ENCODE data around the gene TNPO3.
"Not testable (repeated sequence)": the region's sequence is repeated elsewhere in the genome, so short reads cannot be mapped to it uniquely, and the experiment has no call there.

TNPO3 gene

DNA sequence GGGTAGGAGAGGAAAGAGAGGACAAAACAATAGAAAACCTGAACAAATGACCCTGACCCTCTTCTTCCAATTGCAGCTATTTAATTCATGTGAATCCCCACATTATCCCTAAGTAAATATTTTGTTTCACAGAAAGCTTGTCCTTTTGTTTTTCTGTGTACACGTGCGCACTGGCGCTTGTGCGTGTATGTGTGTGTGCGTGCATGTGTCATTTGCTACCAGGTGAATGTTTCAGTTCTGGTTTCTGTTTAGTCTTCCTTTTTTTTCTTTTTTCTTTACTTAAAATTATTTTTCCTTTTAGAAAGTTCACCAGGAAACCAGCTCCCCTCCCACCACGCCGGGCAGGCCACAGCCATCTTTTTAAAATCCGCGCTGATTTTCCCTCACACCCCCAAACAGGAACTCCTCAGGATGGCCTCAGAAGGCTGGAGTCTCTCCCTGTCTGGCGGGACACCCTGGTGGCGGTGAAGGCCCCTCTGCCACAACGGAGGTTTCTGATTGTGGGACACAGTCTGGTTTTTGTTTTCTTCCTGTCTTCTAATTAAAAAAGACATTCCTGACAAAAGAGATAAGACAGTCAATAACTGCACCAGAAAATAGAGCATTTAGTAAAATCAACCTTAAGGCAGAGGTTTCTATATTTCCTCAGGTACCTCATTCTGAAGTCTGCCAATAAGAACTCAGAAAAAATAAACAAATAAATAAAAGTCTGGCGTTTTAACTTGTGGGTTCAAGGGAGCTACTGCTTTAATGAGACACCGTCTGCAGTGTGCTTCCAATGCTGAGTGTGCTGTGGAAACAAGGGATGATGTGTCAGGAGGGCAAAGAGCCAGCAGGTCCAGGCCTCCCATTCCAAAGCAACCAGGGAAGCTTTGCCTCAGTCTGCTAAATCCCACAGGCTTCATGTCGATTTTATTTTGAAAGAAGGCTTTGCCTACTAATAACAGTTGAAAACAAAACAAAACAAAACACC, 99.8 kb downstream of the TNPO3 start:
- FAIRE-seq: no peak

DNA sequence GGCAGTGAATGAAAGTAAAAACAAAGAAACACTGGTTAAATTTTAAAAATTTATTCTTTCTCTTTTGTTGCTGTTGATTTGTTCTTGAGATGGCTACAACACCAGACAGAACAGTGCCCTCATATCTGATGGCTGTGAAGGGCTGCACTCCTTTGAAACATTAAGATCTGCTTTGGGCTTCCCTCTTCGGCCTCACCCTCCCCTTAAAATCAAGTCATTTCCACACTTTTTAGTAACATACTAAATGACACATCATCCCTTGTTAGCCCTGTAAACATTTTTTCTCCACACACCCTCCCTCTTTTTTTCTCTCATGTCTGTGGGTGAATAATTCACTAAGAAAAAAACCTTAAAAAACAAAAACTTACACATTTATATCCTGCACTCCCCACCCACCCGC, 100.8 kb downstream of the TNPO3 start:
- FAIRE-seq: no peak

DNA sequence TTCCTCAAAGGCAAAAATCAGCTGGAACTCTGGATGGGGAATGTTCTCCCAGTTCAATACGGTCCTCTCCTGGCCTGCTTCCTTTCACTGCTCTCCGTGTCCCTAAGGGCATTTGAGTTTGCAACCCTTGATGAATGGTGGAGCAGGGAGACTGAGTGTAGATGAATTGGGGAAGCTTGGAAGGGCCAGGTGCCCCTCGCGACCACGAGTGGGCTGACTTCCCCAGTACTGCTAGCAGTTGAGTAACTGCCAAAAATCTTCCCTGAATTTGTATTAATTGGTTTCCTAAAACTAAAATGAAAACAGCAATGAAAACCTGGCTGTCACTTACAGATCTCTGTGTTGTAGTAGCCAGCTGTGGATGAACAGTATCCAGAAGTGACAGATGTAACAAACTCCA, 103.6 kb downstream of the TNPO3 start:
- no peak for FAIRE-seq

DNA sequence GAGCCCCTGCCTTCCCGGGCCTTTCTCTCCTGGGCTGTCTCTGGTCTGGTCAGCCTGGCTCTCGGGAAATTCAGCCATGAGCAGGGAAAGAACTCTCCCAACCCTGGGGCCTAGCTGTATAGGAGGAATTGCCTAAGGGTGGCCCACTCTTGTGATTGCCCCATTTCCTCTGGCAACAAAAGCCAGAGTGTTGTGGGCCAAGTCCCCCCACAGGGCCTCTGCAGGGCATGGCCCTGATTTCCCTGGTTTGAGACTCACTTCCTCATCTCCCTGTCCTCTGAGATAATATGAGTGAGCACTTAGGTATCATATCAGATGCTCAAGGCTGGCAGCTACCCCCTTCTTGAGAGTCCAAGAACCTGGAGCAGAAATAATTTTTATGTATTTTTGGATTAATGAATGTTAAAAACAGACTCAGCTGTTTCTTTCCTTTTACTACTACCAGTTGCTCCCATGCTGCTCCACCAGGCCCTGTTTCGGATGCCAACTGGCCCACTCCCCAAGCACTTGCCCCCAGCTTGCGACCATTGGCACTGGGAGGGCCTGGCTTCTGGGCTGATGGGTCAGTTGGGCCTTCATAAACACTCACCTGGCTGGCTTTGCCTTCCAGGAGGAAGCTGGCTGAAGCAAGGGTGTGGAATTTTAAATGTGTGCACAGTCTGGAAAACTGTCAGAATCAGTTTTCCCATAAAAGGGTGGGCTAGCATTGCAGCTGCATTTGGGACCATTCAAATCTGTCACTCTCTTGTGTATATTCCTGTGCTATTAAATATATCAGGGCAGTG, 105.7 kb downstream of the TNPO3 start:
- FAIRE-seq: no peak

DNA sequence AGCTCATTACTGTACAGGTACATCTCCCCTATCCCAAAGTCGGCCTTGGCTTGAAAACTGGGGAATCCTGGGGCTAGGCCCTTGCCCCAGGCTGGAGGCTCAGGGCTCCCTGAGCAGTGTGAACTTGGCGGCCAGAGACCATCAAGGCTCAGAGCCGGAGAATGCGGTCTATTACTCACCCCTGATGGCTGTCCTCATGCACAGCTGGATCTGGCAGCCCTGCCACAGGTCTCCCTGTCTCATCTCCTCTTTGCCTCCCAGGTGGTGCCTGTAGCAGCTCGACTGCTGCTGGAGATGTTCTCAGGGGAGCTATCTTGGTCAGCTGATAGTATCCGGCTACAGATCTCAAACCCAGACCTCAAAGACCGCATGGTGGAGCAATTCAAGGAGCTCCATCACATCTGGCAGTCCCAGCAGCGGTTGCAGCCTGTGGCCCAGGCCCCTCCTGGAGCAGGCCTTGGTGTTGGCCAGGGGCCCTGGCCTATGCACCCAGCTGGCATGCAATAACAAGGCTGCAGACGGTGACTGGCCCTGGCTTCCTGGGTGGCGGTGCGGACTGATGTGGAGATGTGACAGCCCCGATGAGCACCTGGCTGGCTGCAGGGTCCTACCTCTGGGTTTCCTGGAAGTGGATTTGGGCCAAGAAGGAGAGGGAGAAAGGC, 106.5 kb downstream of the TNPO3 start:
- no peak for FAIRE-seq

DNA sequence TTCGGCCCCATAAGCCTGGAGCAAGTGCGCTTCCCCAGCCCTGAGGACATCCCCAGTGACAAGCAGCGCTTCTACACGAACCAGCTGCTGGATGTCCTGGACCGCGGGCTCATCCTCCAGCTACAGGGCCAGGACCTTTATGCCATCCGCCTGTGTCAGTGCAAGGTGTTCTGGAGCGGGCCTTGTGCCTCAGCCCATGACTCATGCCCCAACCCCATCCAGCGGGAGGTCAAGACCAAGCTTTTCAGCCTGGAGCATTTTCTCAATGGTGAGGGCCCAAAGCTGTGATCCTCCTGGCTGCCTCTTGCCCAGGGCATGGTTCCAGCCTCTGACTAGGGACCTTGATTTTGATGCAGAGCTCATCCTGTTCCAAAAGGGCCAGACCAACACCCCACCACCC, 107.1 kb downstream of the TNPO3 start:
- FAIRE-seq: no peak

DNA sequence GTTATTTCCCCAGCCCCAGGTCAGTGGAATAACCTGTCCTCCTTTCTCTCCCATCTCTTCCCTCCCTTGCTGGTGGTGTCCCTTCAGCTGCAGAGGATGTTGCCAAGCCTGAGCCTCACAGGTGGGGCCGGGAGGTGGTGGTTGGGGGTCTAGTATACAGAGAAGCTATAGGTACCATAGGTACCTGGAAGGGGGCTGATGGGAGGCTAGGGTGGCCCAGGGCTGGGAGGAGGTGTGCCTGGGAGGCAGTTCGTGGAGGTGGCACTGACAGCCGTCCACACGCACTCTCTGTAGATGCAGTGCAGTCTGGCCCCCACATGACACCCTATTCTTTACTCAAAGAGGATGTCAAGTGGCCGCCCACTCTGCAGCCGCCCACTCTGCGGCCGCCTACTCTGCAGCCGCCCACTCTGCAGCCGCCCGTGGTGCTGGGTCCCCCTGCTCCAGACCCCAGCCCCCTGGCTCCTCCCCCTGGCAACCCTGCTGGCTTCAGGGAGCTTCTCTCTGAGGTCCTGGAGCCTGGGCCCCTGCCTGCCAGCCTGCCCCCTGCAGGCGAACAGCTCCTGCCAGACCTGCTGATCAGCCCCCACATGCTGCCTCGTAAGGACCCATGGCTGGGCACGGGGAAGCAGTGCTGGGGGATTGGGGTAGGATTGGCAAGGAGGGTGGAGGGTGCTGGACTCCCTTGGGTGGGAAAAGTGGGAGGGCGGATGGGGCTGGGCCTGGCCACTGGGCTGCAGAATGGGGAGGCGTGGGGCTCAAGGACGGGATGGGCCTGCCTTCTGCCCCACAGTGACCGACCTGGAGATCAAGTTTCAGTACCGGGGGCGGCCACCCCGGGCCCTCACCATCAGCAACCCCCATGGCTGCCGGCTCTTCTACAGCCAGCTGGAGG, 107.7 kb downstream of the TNPO3 start:
- no peak for FAIRE-seq

DNA sequence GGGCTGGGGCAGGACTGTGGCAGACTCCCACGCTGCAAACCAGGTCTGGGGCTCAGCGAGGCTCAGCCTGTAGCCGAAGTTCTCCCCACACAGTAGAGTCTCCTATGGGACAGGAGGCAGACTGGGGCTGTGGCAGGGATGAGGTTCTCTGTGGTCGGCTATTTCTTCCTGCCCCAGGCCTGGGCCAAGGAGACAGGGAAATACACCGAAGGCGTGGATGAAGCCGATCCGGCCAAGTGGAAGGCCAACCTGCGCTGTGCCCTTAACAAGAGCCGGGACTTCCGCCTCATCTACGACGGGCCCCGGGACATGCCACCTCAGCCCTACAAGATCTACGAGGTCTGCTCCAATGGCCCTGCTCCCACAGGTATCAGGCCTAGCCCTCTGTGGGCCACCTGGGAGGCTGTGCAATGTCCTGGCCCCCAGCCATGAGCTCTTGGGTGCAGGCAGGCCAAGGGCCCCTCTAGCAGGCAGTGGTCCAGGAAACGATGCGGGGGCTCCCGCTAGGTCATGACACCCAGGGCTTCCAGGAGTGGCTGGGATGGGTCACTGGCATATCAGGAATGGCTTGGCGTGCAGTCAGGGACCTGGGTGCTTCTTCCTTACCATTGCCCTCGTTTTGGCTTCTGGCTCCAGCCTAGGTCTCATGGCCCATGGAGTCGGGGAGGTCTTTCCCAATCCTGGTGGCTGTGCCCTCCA, 109.1 kb downstream of the TNPO3 start:
- no peak for FAIRE-seq

DNA sequence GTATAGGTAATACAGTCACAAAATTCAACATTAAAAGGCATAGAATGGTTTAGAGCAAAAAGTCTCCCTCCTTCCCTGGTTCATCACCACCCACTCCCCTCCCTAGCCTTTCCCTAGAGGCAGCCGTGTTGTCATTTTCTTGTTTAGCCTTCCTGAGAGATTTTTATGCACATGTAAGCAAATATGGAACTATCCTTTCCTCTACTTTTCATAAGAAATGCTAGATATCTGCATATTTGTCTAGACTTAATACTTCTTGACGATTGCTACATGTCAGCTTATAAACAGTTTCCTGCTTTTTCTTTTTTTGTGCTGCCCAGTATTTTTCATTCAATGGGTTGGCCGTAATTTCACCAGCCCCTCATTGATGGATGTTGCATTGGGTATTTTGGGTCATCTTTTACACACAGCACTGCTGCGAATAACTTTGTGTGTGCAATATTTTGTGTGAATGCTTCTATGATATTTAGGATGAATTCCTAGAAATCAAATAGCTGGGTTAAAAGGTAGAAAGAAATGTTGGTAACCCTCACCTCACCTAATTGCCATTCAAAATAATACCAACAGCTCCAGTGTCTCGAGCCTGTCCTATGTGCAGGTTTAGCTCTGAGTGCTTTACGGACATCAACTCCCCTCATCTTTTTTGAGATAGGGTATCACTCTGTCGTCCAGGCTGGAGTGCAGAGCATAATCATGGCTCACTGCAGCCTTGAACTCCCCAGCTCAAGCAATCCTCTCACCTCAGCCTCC, 110.2 kb downstream of the TNPO3 start:
- FAIRE-seq: no peak

DNA sequence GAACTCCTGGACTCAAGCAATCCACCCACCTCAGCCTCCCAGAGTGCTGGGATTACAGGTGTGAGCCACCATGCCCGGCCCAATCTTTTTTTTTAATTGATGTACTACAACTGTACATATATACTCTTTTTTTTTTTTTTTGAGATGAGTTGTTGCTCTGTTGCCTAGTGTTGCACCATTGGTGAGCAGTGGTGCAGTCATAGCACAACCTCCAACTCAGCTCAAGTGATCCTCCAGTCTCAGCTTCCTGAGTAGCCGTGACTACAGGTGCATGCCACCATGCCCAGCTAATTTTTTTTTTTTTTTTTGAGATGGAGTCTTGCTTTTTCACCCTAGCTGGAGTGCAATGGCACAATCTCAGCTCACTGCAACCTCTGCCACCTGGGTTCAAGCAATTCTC, 111.7 kb downstream of the TNPO3 start:
- not testable (repeated sequence) for FAIRE-seq

DNA sequence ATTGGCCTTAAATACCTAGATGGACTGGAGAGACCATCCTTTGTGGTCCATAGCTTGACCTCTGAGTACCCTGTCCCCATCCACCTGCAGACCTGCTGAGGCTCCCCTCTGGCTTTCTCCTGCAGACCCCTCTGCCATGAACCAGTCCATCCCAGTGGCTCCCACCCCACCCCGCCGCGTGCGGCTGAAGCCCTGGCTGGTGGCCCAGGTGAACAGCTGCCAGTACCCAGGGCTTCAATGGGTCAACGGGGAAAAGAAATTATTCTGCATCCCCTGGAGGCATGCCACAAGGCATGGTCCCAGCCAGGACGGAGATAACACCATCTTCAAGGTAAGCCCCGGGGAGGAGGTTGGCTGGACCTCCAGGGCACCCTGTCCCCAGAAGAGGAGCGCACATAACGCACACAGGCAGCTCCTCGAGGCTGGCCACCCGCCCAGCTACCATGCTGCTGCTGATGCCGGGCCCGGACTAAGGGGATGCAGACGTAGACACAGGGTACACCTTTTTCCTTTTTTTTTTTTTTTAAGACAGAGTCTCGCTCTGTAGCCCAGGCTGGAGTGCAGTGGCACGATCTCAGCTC, 112.9 kb downstream of the TNPO3 start:
- no peak for FAIRE-seq

DNA sequence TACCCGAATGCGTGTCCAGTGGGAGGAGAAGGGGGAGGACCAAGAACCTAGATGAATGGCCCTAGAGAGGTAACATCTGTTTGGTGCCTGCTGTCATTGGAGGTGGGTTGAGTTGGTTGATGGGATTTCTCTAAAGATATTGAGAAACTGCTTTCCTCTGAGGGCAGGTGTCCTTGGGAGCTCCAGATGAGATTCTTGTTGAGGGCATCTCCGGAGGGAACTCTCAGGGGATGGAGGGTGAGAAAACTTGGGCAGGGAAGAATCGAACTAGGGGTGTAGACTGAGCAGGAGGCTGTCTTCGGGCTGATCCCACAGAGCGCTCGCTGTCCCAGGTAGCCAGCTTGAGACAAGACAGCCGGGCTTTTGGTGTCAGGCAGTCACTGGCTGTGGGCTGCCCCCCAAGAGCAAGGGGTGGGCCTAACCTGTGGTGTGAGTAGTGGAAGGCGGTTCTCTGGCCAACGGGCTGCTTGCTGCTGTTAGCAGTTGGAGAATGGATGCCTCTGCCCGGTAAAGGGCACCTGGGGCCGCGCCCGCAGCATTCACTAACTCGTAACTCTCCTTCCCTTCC, 113.5 kb downstream of the TNPO3 start:
- FAIRE-seq: no peak

DNA sequence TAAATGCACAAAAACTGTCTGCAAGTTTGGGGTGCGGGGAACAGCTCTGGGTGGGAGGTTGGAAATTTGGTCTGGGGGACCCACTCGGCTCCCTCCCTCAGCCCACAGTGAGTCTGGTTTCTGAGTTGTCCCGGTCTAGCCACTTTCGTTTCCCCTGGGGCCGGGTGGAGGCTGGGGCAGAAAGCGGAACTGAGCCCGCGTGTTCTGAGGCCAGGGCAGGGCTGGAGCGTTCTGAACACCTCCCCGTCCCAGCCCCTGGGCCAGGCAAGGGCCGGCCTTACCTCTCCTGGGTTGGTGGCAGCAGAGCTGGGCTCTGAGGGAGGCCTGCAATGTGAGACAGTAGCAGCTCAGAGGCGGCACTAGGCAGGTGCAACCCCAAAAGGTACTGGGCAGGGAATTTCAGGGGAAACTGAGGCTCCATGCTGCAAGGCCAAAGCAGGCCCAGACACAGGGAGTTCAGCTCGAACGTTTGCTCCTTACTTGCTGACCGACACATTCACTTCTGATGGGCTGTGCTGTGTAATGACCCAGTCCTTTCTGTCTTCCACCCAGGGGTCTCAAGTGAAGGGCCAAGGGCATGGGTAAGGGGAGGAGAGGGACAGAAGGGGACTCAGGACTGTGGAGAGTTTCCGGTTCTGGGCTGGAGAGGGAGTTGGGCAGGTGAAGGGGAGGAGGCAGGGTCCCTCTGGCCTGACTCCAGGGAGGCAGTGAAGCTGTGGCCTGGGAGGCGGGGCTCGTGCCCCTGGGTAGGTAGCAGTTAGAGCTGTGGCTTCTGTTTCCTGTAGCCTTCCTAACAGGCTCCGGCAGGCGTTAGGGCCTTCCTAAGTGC, 114.2 kb downstream of the TNPO3 start:
- no peak for FAIRE-seq

DNA sequence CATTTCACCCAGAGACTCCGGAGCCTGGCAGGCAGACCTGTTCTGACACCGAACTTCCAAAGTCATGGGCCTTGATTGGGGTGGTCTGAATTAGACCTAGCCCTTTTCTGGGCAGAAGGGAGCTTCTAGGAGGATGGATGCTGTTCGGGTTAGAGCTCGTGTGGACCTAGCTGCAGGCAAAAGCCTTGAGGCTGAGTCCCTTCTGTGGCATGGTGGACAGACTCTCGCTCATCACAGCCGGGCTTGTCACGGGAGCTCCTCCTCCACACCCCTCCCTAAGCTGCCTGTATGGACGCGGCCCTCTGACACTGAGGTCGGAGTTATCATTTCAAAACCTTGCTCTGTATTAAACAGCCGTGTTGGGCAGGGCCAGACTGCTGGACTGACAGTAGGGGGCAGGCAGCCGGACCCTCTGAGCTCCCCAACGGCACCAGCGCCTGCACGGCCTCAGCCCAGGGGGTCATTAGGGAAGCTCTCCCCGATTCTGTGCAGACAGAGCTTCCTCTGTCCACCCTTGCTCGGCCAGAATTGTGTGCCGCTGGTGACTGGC, 115.0 kb downstream of the TNPO3 start:
- no peak for FAIRE-seq

DNA sequence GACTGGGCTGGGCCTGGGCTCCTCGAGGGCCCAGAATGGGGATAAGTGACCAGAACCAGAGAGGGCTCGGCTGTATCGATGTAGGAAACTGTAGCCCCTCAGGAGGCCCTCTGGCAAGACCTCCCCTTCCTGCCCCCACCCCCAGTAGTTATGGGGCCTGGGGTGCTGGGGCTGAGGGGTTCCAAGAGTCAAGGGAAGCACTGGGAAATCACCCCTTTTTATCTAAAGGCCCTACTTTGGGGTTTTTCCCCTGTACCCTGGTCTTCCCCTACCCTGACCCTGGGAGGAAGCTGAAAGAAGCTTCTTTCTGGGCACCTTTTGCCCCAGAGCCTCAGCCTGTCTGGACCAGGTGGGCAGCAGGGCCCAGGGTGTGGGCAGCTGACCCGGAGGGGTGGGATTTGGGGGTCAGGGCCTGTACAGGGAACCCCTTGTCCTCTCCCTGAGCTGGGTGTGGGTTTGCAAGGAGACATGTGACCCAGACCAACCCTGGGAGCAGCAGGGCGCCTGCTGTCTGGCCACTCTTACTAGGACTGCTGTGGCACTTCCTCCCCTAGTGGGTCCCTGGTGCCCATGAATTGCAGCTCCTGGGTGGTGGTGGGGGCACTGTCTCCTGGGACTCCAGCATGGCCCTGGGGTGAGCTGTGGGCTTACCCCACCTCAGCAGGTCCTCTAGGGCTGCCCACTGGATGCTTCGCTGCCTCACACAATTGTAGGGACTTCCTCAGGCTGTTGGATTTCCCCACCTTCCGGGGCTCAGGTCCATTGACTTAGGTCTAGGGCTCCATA, 115.6 kb downstream of the TNPO3 start:
- FAIRE-seq: no peak

DNA sequence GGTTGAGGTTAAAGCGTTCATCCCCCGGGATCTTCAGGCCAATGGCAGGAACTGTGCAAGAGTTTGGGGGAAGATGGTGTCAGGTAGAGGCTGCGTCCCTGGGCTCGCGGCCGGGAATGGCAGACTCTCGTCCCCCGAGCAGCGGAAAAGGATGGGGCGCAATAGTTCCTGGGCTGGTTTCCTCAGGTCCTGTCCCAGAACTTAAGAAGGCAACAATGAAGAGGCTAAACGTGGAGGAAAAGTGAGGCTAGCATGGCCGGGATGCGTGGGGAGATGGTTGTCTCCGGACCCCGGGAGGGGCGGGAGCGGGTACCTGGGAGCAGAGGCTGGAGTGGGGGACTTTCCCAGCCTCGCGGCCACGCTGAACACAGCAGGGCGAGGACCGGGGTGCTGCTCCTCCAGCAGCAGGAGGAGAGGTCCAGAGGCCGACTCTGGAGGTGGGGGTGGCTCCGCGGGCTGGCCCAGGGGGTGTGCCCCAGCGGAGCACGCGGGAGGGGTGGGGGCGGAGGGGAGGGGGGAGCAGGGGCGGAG, 116.3 kb downstream of the TNPO3 start:
- no peak for FAIRE-seq

DNA sequence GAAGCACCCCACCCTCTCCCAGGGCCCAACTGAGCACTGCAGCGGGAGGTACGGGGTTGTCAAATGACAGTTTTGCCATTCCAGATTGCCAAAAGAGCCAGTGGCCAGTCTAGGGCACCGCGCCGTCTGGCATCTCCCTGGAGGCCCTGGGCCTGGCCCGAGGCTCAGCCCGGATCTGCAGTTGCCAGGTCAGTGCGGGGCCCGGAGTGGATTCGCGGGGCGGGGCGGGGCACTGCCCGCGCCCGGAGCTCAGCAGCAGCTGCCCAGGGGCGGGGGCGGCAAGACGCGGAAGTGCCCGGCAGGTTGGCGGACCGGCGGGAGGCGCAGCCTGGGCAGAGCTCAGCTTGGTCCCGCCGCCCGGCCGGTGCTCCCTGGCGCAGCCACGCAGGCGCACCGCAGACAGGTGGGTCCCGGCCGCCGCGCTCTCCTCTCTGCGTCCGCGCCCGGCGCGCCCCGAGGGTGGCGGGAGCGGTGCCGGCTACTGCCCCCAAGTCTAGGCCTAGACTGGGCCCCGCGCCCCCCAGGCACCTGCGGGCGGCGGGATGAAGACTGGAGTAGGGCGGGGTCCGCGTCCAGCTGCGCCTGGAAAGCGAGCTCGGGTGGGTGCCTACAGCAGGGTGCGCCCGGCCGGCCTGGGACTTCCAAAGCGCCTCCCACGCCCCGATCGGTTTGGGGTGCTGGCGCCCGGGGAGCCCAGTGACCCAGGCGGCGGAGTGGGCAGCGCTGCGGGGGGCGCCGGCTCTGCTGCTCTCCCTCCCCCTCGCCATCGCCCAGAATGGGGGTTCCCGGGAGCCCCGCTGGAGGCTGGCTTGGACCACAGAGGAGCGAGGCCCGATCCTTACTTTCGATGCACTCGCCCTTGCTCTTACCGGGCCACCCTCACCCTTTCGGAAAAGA, 117.0 kb downstream of the TNPO3 start, which contains the start of gene IRF5:
IRF5 (plus strand) TSS at position 281 of the 897 bp plus-strand sequence. CDS start 4,155 bp downstream, outside the sequence.
- no peak for FAIRE-seq
